ENCODE data around the gene ZNF615.
"Not testable (repeated sequence)": the region's sequence is repeated elsewhere in the genome, so short reads cannot be mapped to it uniquely, and the experiment has no call there.

Gene ZNF615

GRCh38 chr19:52007806-52008557 lies at the start of gene ZNF615:
ZNF615 (minus strand) TSS chr19:52008211; CDS start chr19:52003711, 4,500 bp downstream.
- peak; percentile 95 for DNase-seq (ENCODE audit: low spot score)

GRCh38 chr19:52056480-52056879 lies 48.5 kb upstream of the ZNF615 start:
- not testable (repeated sequence) for DNase-seq (ENCODE audit: low spot score)

- not testable (repeated sequence) for DNase-seq (ENCODE audit: low spot score)
Observed at GRCh38 chr19:52051736-52052135, 43.7 kb upstream of the ZNF615 start.

- DNase-seq (ENCODE audit: low spot score): peak; percentile 96
Observed at GRCh38 chr19:52048555-52049501, 40.8 kb upstream of the ZNF615 start, which contains the start of gene ZNF432. ZNF432 (minus strand) TSS chr19:52048838; CDS start chr19:52046868, 1,970 bp downstream.

GRCh38 chr19:52039169-52039568 lies 31.2 kb upstream of the ZNF615 start:
- no peak for DNase-seq (ENCODE audit: low spot score)

- no peak for DNase-seq (ENCODE audit: low spot score)
Observed at GRCh38 chr19:52034051-52034728, 26.2 kb upstream of the ZNF615 start.

GRCh38 chr19:52028780-52029123 lies 20.7 kb upstream of the ZNF615 start:
- DNase-seq (ENCODE audit: low spot score): no peak

- peak; percentile 94 for DNase-seq (ENCODE audit: low spot score)
Observed at GRCh38 chr19:52028027-52028779, 20.2 kb upstream of the ZNF615 start, which contains the start of gene ZNF614. ZNF614 (minus strand) TSS chr19:52028379; CDS start chr19:52025745, 2,634 bp downstream.

- not testable (repeated sequence) for DNase-seq (ENCODE audit: low spot score)
Observed at GRCh38 chr19:52026255-52026990, 18.4 kb upstream of the ZNF615 start.

- not testable (repeated sequence) for DNase-seq (ENCODE audit: low spot score)
Observed at GRCh38 chr19:52024478-52024877, 16.5 kb upstream of the ZNF615 start.

GRCh38 chr19:52022193-52022592 lies 14.2 kb upstream of the ZNF615 start:
- no peak for DNase-seq (ENCODE audit: low spot score)

- no peak for DNase-seq (ENCODE audit: low spot score)
Observed at GRCh38 chr19:52020506-52020905, 12.5 kb upstream of the ZNF615 start.

GRCh38 chr19:52010674-52011073 lies 2.7 kb upstream of the ZNF615 start:
- no peak for DNase-seq (ENCODE audit: low spot score)

- DNase-seq (ENCODE audit: low spot score): no peak
Observed at GRCh38 chr19:52007451-52007805, 583 bp downstream of the ZNF615 start.

- DNase-seq (ENCODE audit: low spot score): no peak
Observed at GRCh38 chr19:51994048-51994644, 13.9 kb downstream of the ZNF615 start.

- DNase-seq (ENCODE audit: low spot score): no peak
Observed at GRCh38 chr19:51993422-51993821, 14.6 kb downstream of the ZNF615 start.

GRCh38 chr19:51986309-51987291 lies 21.4 kb downstream of the ZNF615 start, which contains the start of gene ZNF350:
ZNF350 (minus strand) TSS chr19:51986840; CDS start chr19:51974360, 12,480 bp downstream.
- peak; percentile 90 for DNase-seq (ENCODE audit: low spot score)

GRCh38 chr19:51983361-51983760 lies 24.6 kb downstream of the ZNF615 start:
- no peak for DNase-seq (ENCODE audit: low spot score)

- not testable (repeated sequence) for DNase-seq (ENCODE audit: low spot score)
Observed at GRCh38 chr19:51980926-51981325, 27.1 kb downstream of the ZNF615 start.
